ENCODE data around the gene NPIPA5.
A peak's percentile ranks its signal among the peaks of the same experiment; 100 is the strongest.
"Not testable (repeated sequence)": the region's sequence is repeated elsewhere in the genome, so short reads cannot be mapped to it uniquely, and the experiment has no call there.

Gene NPIPA5

GRCh38 chr16:15378194-15378593, at the start of gene NPIPA5:
Gene NPIPA5 (minus strand): TSS chr16:15378294. CDS start chr16:15378294, 0 bp downstream.
- DNase-seq: not testable (repeated sequence)

- peak; percentile 59 for DNase-seq
These were observed 49.6 kb upstream of the NPIPA5 start for GRCh38 chr16:15427648-15428239.

DNA sequence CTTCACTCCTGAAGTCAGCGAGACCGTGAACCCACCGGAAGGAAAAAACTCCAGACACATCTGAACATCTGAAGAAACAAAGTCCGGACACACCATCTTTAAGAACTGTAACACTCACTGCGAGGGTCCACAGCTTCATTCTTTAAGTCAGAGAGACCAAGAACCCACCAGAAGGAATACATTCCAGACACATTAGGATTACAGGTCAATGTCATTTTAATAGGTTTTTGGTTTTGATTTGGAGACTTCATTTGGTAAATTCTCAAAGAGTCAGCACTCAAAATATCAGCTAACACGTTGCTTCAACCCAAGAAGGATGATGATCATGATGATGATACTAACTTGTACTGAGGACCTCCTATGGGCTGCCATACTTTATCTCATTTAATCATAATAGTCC, 48.7 kb upstream of the NPIPA5 start:
- no peak for DNase-seq

DNA sequence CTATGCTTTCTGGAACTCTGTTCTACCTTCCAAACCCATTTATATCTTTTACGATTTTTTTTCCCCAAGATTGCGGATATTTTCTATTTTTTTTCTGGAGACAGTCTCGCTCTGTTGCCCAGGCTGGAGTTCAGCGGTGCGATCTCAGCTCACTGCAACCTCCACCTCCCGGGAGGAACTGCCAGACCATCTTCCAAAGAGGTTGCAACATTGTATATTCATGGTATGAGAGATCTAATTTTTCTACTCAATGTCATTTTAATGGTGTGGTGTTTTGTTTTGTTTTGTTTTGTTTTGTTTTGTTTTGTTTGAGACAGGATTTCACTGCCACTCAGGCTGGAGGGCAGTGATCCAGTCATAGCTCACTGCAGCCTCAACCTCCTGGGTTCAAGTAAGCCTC, 47.8 kb upstream of the NPIPA5 start:
- DNase-seq: no peak

- no peak for DNase-seq
These were observed 44.1 kb upstream of the NPIPA5 start for GRCh38 chr16:15422222-15422621.

- not testable (repeated sequence) for DNase-seq
These were observed 43.6 kb upstream of the NPIPA5 start for GRCh38 chr16:15421696-15422095.

GRCh38 chr16:15418206-15418605, 40.1 kb upstream of the NPIPA5 start:
- DNase-seq: no peak

DNA sequence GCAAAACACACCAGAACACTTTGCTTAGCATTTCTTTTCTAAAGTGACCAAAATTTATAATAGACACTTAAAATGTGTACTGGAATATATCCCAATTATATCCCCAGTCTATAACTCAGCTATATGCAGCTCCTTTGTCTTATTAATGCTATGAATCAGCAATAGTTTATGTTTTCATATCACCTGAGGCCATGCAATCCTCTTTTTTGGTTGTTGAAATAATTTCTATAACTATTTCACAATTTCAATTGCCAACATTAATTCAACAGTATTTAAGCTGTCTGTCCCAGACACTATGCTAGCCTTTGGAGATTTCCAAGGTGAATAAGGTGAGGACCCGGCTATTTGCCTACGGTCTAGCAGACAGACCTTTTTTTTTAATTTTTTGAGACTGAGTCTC, 39.1 kb upstream of the NPIPA5 start:
- no peak for DNase-seq

- DNase-seq: no peak
These were observed 37.5 kb upstream of the NPIPA5 start for GRCh38 chr16:15415511-15415985.

- DNase-seq: not testable (repeated sequence)
These were observed 31.4 kb upstream of the NPIPA5 start for GRCh38 chr16:15409476-15409875.

DNA sequence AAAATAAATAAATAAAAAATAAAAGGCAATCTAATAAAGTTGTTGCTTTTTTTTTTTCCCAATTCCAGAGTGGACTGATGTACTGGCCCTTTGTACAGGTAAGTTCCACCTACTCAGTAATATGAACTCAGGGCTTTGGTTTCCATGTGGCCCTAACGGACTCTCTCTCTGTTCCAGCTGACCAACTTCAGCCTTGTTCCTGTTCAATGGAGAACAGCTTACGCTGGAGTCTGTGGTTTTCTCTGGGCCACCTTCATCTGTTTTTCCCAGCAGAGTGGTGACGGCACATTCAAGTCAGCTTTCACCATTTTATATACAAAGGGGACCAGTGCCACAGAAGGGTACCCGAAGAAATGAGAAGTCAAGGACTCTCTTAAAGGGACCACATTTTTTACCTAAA, 29.7 kb upstream of the NPIPA5 start:
- DNase-seq: not testable (repeated sequence)

- DNase-seq: no peak
These were observed 26.7 kb upstream of the NPIPA5 start for GRCh38 chr16:15404792-15405191.

GRCh38 chr16:15404091-15404490, 26.0 kb upstream of the NPIPA5 start:
- DNase-seq: not testable (repeated sequence)

DNA sequence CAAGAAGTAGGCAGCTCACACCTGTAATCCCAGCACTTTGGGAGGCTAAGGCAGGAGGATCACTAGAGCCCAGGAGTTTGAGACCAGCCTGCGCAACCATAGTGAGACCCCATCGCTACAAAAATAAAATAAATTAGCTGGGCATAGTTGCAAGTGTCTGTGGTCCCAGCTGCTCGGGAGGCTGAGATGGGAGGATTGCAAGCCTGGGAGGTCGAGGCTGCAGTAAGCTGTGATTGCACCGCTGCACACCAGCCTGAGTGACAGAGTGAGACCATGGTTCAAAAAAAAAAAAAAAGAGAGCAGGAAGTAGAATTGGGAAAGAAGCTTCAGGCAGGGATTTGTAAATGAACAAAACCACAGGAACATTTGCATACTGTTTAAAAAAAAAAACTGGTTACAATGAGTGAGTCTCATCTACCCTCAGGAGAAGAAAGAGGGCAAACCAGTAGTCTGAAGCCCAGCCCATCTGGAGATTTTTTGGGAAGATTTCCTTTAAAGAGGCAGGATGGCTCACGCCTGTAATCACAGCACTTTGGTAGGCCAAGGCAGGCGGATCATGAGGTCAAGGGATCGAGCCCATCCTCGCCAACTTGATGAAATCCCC, 25.4 kb upstream of the NPIPA5 start:
- no peak for DNase-seq

DNA sequence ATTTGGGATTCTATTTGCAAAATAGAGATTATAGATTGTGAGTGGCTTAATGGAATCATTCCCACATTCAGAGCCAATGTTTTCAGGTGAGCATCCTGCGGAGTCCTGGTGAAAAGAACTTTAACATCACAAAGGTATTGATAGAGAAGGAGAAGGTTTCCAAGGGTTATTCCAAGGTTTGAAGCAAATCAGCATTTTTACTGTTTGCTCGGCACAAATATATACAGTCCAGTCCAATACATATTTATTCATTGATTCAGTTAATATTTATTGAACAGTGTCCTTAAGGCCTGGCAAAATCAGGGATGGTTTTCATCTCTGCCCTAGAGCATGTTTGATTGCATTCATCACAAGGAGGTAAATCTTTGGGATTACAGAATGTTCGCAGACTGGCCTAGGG, 23.9 kb upstream of the NPIPA5 start:
- no peak for DNase-seq

DNA sequence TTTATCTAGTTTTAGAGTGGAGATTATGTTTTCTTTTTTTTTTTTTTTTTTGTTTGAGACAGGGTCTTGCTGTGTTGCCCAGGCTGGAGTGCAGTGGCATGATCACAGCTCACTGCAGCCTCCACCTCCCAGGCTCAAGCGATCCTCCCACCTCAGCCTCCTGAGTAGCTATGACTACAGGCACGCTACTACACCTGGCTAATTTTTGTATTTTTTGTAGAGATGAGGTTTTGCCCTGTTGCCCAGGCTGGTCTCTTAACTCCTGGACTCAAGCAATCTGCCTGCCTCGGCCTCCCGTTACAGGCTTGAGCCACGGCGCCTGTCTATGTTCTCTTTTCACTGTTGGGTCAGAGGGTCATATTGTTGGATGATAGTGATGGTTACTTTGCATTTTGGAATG, 22.2 kb upstream of the NPIPA5 start:
- DNase-seq: not testable (repeated sequence)

- no peak for DNase-seq
These were observed 21.2 kb upstream of the NPIPA5 start for GRCh38 chr16:15399317-15399716.

DNA sequence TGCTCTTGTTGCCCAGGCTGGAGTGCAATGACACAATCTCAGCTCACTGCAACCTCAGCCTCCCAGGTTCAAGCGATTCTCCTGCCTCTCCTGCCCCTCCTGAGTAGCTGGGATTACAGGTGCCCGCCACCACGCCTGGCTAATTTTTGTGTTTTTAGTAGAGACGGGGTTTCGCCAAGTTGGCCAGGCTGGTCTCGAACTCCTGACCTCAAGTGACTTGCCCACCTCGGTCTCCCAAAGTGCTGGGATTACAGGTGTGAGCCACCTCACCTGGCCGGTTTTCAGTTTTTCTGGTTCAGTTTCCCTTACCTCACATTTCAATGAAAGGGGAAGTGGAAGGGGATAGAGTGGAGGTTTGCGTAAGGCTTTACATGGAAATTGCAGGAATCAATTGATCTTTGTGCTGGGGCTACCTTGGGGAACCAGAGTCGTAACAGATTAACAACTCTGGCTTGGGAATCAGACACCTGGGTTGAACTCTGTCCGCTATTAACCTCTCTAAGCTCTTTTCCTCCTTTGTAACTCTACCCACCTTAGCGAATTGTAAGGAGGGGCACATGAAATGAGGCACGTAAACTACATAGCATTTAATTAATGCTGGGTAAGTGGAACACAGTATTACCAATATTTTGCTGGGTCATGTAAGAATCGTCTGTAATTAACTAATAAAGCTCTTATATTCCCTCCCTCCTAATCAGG, 20.7 kb upstream of the NPIPA5 start:
- no peak for DNase-seq

DNA sequence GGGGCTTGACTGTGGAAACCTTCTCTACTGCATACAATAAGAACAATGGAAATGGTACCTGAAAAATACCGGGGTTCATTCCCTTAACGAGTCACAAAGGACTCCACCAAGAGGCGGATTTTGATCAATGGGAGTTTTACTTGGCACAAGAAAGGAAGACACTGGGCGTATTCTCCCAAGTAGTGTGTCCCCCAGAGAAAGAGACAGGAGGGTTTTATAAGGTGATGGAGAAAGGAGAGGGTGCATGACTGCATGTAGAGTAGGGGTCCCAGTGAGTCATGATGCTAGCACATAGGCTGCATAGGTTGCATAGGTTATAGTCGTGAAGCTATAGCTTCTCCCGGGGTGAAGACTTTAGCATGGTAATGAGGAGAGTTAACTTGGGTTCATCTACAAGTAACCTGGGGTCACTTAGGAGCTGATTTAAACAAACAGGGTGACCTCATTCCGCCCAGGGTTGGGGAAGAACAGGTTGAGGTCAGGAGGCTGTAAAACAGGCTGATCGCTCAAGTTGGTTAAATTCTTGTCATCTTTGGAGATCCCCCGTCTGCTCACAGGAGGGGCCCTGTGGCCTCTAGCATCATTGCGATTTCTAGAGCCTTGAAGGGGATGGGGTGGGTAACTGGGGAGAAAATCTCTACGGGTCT, 19.0 kb upstream of the NPIPA5 start:
- no peak for DNase-seq

DNA sequence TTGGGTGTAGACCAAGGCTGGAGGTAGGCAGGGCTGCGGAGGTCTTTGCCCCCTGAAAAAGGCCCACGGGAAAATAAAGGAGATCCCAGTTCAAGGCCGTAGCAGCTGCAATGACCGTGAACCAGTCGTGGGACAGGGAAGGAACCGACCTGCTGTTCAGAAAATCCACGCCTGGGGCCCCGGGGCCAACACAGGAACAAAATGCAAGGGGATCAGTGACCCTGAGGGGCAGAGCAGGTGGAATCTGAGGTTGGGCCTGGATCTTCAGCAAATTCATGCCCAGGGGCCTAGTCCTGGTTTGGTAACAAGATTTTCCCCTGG, 18.4 kb upstream of the NPIPA5 start:
- DNase-seq: not testable (repeated sequence)

GRCh38 chr16:15395631-15396508, 17.8 kb upstream of the NPIPA5 start, which contains the start of gene MPV17L:
Gene MPV17L (plus strand): TSS chr16:15395754. CDS start chr16:15395898, 144 bp downstream.
- not testable (repeated sequence) for DNase-seq

DNA sequence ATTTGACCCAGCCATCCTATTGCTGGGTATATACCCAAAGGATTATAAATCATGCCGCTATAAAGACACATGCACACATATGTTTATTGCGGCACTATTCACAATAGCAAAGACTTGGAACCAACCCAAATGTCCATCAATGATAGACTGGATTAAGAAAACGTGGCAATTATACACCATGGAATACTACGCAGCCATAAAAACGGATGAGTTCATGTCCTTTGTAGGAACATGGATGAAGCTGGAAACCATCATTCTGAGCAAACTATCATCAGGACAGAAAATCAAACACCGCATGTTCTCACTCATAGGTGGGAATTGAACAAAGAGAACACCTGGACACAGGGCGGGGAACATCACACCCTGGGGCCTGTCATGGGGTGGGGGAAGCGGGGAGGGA, 14.9 kb upstream of the NPIPA5 start:
- not testable (repeated sequence) for DNase-seq

DNA sequence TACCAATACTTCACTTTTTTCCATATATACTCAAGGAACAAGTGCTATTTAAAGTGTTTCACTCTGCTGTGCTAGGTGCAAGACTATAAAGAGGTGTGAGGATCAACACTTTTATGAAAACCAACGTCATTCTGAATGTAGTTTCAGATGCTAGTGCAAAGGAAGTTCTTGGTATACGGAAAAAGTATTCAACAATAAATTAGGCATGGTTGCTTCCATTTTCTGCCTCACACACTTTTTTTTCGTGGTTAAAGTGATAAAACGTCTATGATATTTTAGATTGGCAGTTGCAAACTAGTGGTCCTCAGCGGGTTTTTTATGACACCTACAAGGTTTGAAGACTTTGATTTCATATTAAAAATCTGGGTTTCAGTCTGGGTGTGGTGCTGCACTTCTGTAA, 11.8 kb upstream of the NPIPA5 start:
- not testable (repeated sequence) for DNase-seq
